Measurements from ENCODE around the gene IL27RA.

Gene IL27RA

DNA sequence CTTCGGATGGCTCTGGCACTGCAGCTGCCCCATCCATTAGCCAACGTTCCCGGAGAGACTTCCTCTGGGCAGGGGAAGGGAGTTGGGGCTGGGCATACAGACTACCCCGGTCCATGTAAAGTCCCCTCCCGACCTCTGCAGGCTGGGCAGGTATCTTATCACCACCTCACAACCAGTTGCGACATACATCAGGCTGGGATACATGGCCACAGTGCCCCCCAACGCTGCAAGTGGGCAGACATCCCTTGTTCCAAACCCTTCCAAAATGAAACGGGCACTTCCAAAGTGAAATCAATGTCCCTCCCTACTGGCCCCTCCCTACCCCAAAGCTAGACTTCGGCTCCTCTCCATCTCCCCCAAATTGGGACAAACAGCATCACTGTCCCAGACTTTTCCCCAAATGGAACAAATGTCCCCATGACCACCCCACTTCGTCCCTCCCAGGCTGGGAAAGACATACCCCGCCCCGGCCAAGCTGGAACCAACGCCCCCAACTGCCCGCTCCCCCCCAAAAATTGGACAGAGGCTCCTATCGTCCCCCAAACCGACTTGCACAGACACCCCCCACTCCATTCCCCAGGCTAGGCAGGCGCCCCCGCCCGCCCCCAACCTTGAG lies 25.3 kb downstream of the IL27RA start:
- TF ChIP-seq, protein P1, sequence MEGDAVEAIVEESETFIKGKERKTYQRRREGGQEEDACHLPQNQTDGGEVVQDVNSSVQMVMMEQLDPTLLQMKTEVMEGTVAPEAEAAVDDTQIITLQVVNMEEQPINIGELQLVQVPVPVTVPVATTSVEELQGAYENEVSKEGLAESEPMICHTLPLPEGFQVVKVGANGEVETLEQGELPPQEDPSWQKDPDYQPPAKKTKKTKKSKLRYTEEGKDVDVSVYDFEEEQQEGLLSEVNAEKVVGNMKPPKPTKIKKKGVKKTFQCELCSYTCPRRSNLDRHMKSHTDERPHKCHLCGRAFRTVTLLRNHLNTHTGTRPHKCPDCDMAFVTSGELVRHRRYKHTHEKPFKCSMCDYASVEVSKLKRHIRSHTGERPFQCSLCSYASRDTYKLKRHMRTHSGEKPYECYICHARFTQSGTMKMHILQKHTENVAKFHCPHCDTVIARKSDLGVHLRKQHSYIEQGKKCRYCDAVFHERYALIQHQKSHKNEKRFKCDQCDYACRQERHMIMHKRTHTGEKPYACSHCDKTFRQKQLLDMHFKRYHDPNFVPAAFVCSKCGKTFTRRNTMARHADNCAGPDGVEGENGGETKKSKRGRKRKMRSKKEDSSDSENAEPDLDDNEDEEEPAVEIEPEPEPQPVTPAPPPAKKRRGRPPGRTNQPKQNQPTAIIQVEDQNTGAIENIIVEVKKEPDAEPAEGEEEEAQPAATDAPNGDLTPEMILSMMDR (IDR thresholded peaks at IDR 0.05; ENCODE audit: borderline replicate concordance, insufficient read depth, low read depth, low read length): no peak
- H3K4me3 ChIP-seq (ENCODE audit: low read depth, low read length): no peak overlapping the region

DNA sequence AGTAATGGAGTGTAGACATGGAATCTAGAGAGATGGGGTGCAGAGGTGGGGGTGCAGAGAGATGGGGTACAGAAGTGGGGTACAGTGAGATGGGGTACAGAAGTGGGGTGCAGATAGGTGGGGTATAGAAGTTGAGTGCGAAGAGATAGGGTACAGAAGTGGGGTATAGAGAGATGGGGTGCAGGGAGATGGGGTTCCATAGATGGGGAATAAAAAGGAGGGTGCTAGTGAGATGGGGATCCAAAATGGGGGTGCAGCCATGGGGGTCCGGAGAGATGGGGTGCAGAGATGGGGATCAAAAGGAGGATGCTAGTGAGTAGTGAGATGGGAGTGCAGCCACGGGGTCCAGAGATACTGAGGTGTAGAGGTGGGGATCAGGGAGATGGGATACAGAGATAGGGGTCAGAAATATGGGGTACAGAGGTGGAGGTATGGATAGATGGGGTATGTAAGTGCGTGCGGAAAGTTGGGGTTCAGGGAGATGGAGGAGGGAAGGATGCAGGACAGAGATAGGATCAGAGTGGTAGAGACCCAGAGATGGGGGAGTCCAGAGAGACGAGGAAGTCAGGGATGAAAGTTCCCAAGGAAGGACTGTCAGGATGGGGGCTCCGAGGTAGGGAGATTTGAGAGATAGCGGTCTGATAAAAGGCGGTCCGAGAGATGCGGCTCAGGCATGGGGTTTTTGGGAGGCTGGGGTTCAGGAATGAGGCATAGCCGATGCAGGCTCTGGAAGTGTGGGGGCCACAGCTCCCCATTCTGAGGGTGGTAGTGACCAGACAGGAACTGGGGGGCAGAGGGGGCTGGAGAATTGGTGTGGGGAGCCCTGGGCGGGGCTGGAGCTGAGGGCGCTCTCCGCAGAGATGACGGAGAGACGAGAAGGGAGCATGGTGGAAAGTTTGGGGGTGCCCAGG lies 26.9 kb downstream of the IL27RA start:
- H3K4me3 ChIP-seq (ENCODE audit: low read depth, low read length): no peak overlapping the region
- TF ChIP-seq, protein P1 (IDR thresholded peaks at IDR 0.05; ENCODE audit: borderline replicate concordance, insufficient read depth, low read depth, low read length): no peak

DNA sequence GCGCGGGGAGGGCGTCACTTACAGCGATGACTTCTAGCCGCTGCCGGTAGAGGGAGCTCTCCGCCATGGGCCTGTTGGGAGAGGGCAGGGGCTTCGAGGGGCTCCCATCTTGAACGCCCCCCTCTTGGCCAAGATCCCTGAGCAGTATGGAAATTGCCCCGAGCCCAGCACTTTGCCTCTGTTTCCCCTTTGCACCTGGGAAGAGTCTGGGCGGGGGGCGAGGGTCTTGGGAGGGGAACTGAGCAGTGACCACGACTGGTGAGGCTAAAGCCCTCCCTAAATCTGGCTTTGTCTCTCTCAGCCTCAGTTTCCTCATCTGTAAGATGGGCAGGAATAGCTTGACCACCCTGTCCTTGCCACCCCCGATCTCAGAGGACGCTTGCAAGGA lies 27.5 kb downstream of the IL27RA start:
- H3K4me3 ChIP-seq (ENCODE audit: low read depth, low read length): no peak overlapping the region

DNA sequence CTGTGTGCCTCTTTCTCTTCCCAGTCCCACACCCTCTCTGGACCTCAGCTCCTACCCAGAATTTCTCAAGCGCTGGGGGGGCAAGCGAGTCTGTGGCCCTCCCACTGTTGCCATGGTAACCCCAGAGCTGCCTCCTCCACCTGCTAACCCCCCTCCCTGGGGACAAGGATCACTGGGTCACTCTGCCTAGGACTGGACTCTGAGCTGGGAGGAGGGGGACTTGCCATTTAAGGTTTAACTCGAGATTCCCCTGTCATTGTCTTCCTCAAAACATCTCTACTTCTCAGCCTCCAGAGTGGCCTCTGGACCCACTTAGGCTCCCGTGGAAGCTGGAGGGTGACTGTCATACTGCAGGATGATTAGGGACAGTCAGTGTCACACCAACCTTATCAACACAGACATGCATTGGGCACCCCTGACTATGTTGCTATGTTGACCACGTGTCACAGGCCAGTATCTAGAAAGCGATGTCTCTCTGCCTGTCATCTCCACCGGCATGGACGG lies 28.1 kb downstream of the IL27RA start:
- TF ChIP-seq, protein P1 (IDR thresholded peaks at IDR 0.05; ENCODE audit: borderline replicate concordance, insufficient read depth, low read depth, low read length): no peak
- H3K4me3 ChIP-seq (ENCODE audit: low read depth, low read length): no peak overlapping the region

More for the DNA sequence above, 27.5 kb downstream of the IL27RA start:
- TF ChIP-seq, protein P1 (IDR thresholded peaks at IDR 0.05; ENCODE audit: borderline replicate concordance, insufficient read depth, low read depth, low read length): peak; percentile 95

DNA sequence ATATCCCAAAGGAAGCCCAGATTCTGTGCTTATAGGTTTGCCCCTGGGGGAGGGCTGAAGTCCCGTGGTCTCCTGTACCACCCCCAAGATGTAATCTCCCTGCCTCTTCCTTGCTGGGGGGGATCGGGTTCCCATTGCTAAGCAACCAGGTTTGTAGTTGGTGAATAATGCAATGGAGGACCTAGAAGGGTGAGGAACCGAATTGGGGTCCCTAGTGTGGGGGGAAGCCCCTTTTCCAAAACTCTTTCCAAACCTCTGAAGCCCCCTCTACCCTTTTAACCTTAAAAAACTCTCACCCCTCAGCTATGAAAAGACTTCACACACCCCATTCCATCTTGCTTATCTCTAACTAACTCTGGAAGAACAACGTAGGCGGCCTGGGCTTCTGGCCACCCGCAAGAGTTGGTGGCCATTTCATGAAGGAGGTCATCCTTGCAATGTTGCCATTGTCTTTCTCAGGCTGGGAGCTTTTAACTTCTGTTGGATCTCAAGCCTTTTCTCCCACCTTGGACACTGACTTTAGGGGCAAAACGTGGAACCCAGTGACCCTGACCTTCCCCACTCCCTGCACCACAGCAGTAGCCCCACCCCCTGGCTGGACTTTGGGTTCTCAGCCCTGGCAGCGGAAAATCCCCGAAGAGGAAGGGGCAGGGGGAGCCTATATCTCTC lies 29.7 kb downstream of the IL27RA start:
- TF ChIP-seq, protein P1 (IDR thresholded peaks at IDR 0.05; ENCODE audit: borderline replicate concordance, insufficient read depth, low read depth, low read length): no peak
- no peak overlapping the region for H3K4me3 ChIP-seq (ENCODE audit: low read depth, low read length)

DNA sequence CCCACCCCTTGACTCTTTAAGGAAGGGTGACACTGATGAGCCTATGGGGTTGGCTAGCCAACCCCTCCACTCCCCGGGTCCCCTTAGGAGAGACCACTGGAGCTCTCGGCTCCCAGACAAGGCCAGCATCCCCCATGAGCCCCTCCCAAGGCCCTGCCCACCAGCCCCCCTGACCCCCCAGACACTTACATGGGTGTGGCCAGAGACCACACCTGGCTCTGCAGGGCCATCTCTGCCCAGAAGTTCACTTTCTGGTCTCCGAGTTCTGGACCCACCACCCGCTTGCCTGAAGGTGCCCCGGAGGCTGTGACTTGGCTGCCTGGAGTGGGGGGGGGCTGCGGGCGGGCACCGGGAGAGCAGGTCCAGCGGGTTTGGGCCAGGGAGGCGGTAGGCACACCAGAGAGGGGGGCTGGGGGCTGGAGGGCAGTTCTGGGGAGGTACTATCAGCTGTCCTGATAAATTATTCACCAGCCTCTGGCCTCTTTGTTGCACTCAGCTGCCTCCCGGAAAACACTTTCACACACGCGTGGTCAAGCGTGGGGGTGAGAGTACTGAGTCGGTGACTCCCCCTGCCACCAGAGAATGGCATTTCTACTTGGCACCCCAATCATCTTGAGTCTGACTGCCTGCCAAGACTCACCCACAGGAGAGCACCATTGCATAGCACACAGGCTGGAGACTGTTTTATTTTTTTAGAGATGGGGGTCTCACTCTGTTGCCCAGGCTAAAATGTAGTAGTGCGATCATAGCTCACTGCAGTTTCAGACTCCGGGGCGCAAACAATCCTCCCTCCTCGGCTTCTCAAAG lies 30.4 kb downstream of the IL27RA start, which contains the start of gene PALM3:
Gene PALM3 (minus strand): TSS at position 326 of the 807 bp plus-strand sequence. CDS start 96 bp downstream, at position 230.
- TF ChIP-seq, protein P1 (IDR thresholded peaks at IDR 0.05; ENCODE audit: borderline replicate concordance, insufficient read depth, low read depth, low read length): no peak
- H3K4me3 ChIP-seq (ENCODE audit: low read depth, low read length): no peak within 1 kb of the TSS

All from GM12875 (cell line).